Left ventricle myocardium inferior (tissue), 1 donor: ENCODE results near the gene BSDC1. TPM values are rescaled to one million over a fixed set of nuclear protein-coding genes. Genes with fewer than 3 reads are reported as not detected.

Experiments used
- DNase-seq: peaks from one replicate; pipeline ENCODE4 v3.0.0-alpha.2; 2020
- H3K27ac ChIP-seq: fragments of 200-600 bp; replicated peaks from 2 replicates; pipeline ENCODE4 v1.8.0; 2021
- H3K27me3 ChIP-seq: fragments of 200-600 bp; 2 replicates; pipeline ENCODE4 v1.8.0; 2021; ENCODE audit warnings: low read depth
- H3K36me3 ChIP-seq: fragments of 200-600 bp; 2 replicates; pipeline ENCODE4 v1.8.0; 2021
- H3K4me1 ChIP-seq: fragments of 200-600 bp; 2 replicates; pipeline ENCODE4 v1.8.0; 2021
- H3K4me3 ChIP-seq: fragments of 200-600 bp; 2 replicates; pipeline ENCODE4 v1.8.0; 2021; ENCODE audit warnings: mild to moderate bottlenecking, moderate library complexity
- H3K9me3 ChIP-seq: fragments of 200-600 bp; replicated peaks from 2 replicates; pipeline ENCODE4 v1.8.0; 2021
- CTCF ChIP-seq: fragments of 200-600 bp; IDR thresholded peaks from 2 replicates; pipeline ENCODE4 v1.8.0; 2021; ENCODE audit warnings: antibody characterized with exemption, mild to moderate bottlenecking, borderline replicate concordance
- intact Hi-C: fragments of 100-400 bp; cut with micrococcal nuclease; formaldehyde crosslinking; loops from one replicate; pipeline ENCODE4 v1.11.0; 2022
- total RNA-seq: library from RNA; stranded (reverse); fragmentation: NEBNext Ultra II Directional; extraction: Animal tissue kit (Norgen Biotek cat#: 25700); gene quantifications from one replicate; pipeline ENCODE4 v1.2.1, GENCODE V29; 2021
- donor health status: DM: no; HTN: yes; CAD: no; lungs with severe emphysema.

BSDC1 gene
- total RNA-seq, 1 donor from 2014 or later, result 44.9 TPM

GRCh38 chr1:32364836-32365235 lies 29.4 kb downstream of the BSDC1 start:
- no peaks in the 10 kb centered on the region for H3K9me3 ChIP-seq
- H3K27me3 ChIP-seq, result no peaks in the 10 kb centered on the region
- TF ChIP-seq CTCF, result no peak
- intact Hi-C loops, result no loop called here
- no peak overlapping the region for H3K4me3 ChIP-seq
- H3K36me3 ChIP-seq, result peaks cover 64% of the 10 kb centered on the region
- peaks cover 20% of the 10 kb centered on the region for H3K4me1 ChIP-seq
- H3K27ac ChIP-seq, result no peak overlapping the region
- DNase-seq, result no peak

- H3K36me3 ChIP-seq, result peaks cover 52% of the 10 kb centered on the region
- no peak for DNase-seq
- no peaks in the 10 kb centered on the region for H3K27me3 ChIP-seq
- no peak overlapping the region for H3K27ac ChIP-seq
- H3K4me1 ChIP-seq, result peaks cover 20% of the 10 kb centered on the region
- TF ChIP-seq CTCF, result no peak
- intact Hi-C loops, result no loop called here
- no peak overlapping the region for H3K4me3 ChIP-seq
- H3K9me3 ChIP-seq, result no peaks in the 10 kb centered on the region
These were observed 30.5 kb downstream of the BSDC1 start for GRCh38 chr1:32363713-32364112.

- Histone ChIP-seq H3K36me3 (peaks cover 42% of the 10 kb centered on the region), H3K4me1 (peaks cover 20% of the 10 kb centered on the region), H3K4me3 (peak within 1 kb of the TSS; percentile 66), H3K9me3 (no peaks in the 10 kb centered on the region), H3K27ac (peak within 1 kb of the TSS; percentile 53), H3K27me3 (no peaks in the 10 kb centered on the region)
- no peak for TF ChIP-seq CTCF
- peak; percentile 25 for DNase-seq
- intact Hi-C loops, result no loop called here
These were observed 31.5 kb downstream of the BSDC1 start, which contains the start of the genes FAM229A and TSSK3 for GRCh38 chr1:32362474-32363313. TSS of gene FAM229A (minus strand) at chr1:32362485. CDS start at chr1:32362091, 394 bp downstream. TSS of gene TSSK3 (plus strand) at chr1:32362539. CDS start at chr1:32362702, 163 bp downstream.

GRCh38 chr1:32361674-32362473 lies 32.4 kb downstream of the BSDC1 start:
- Histone ChIP-seq H3K27ac (peak overlapping the region; percentile 53), H3K4me1 (peaks cover 20% of the 10 kb centered on the region), H3K4me3 (peak overlapping the region; percentile 66), H3K36me3 (peaks cover 34% of the 10 kb centered on the region), H3K9me3 (no peaks in the 10 kb centered on the region), H3K27me3 (no peaks in the 10 kb centered on the region)
- peak; percentile 59 for TF ChIP-seq CTCF
- DNase-seq, result peak; percentile 67
- intact Hi-C loops, result no loop called here

GRCh38 chr1:32361308-32361673 lies 33.0 kb downstream of the BSDC1 start:
- DNase-seq, result no peak
- Histone ChIP-seq H3K27ac (peak overlapping the region; percentile 53), H3K36me3 (peaks cover 28% of the 10 kb centered on the region), H3K27me3 (no peaks in the 10 kb centered on the region), H3K4me3 (peak overlapping the region; percentile 66), H3K4me1 (peaks cover 20% of the 10 kb centered on the region), H3K9me3 (no peaks in the 10 kb centered on the region)
- TF ChIP-seq CTCF, result no peak
- intact Hi-C loops, result no loop called here
